HEK293T (cell line): Measurements from ENCODE around the gene OTUD3.
"Not testable (repeated sequence)": the region's sequence is repeated elsewhere in the genome, so short reads cannot be mapped to it uniquely, and the experiment has no call there.

ENCODE experiments used
- CTCF ChIA-PET: fragments of 350-600 bp; formaldehyde crosslinking; extraction: SDS; loops from one replicate; lab custom pipeline; 2021; ENCODE audit warnings: antibody characterized with exemption, inconsistent platforms; lab: Yijun Ruan, JAX
- POLR2A ChIA-PET: fragments of 350-600 bp; formaldehyde crosslinking; extraction: SDS; loops from one replicate; lab custom pipeline; 2020; ENCODE audit warnings: antibody characterized with exemption, inconsistent platforms; lab: Yijun Ruan, JAX
- DNase-seq: peaks from one replicate; pipeline ENCODE4 v3.0.0; 2012; ENCODE audit warnings: mixed read lengths; ENCODE audit errors: extremely low spot score
- ARNT ChIP-seq: fragments of 450-650 bp; IDR thresholded peaks from 2 replicates; pipeline ENCODE4 v1.6.1; 2017; ENCODE audit warnings: mild to moderate bottlenecking
- BHLHE40 ChIP-seq: fragments of 450-650 bp; IDR thresholded peaks from 2 replicates; pipeline ENCODE4 v1.6.1; 2016; ENCODE audit warnings: mild to moderate bottlenecking, moderate library complexity, borderline replicate concordance
- CTBP1 ChIP-seq: fragments of 450-650 bp; IDR thresholded peaks from 2 replicates; pipeline ENCODE4 v1.6.1; 2016; ENCODE audit warnings: borderline replicate concordance
- ELF4 ChIP-seq: fragments of 450-650 bp; IDR thresholded peaks from 2 replicates; pipeline ENCODE4 v1.6.1; 2017; ENCODE audit warnings: antibody characterized with exemption
- FOXA1 ChIP-seq: fragments of 450-650 bp; IDR thresholded peaks from 2 replicates; pipeline ENCODE4 v1.6.1; 2016; ENCODE audit warnings: mild to moderate bottlenecking
- FOXK2 ChIP-seq: fragments of 450-650 bp; IDR thresholded peaks from 2 replicates; pipeline ENCODE4 v1.6.1; 2016; ENCODE audit warnings: mild to moderate bottlenecking
- FOXM1 ChIP-seq: fragments of 450-650 bp; IDR thresholded peaks from 2 replicates; pipeline ENCODE4 v1.6.1; 2017; ENCODE audit warnings: mild to moderate bottlenecking, borderline replicate concordance
- HDGF ChIP-seq: fragments of 450-650 bp; IDR thresholded peaks from 2 replicates; pipeline ENCODE4 v1.6.1; 2017; ENCODE audit warnings: antibody characterized with exemption, borderline replicate concordance
- L3MBTL2 ChIP-seq: fragments of 450-650 bp; conservative IDR thresholded peaks from 2 replicates; pipeline ENCODE4 v1.6.1; 2016; ENCODE audit warnings: mild to moderate bottlenecking
- LEF1 ChIP-seq: fragments of 450-650 bp; IDR thresholded peaks from 2 replicates; pipeline ENCODE4 v1.6.1; 2017; ENCODE audit warnings: mild to moderate bottlenecking, borderline replicate concordance
- NFRKB ChIP-seq: fragments of 450-650 bp; IDR thresholded peaks from 2 replicates; pipeline ENCODE4 v1.6.1; 2016; ENCODE audit warnings: mild to moderate bottlenecking, moderate library complexity
- SP1 ChIP-seq: fragments of 450-650 bp; IDR thresholded peaks from 2 replicates; pipeline ENCODE4 v1.6.1; 2017
- SUZ12 ChIP-seq: fragments of 450-650 bp; IDR thresholded peaks from 2 replicates; pipeline ENCODE4 v1.6.1; 2016; ENCODE audit warnings: mild to moderate bottlenecking
- TARDBP ChIP-seq: fragments of 450-650 bp; IDR thresholded peaks from 2 replicates; pipeline ENCODE4 v1.6.1; 2016
- ZNF384 ChIP-seq: fragments of 450-650 bp; IDR thresholded peaks from 2 replicates; pipeline ENCODE4 v1.6.1; 2016
- TF ChIP-seq, protein P1 (sequence below): fragments of 450-650 bp; IDR thresholded peaks from 2 replicates; pipeline ENCODE4 v1.6.1; 2016

The OTUD3 gene

DNA sequence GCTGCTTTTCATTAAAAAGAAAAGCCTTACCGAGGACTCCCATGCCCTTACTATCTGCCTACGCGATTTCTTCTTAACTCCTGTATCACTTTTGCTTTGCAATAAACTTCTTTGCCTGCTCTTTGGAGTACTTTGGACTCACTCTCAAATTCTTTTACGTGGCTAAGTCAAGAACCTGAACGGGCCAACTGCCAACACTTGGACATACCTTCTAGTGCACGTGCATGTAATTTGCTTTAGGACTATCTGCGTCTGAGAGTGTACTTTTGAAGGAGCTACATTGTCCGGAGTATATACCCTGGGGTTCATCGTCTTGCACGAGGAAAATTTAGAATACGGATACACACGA is 3.6 kb upstream of the OTUD3 start:
- TF ChIP-seq ZNF384 (no peak), ELF4 (no peak)
- no peak for DNase-seq
- POLR2A ChIA-PET: no interaction called here
- CTCF ChIA-PET: no interaction called here

DNA sequence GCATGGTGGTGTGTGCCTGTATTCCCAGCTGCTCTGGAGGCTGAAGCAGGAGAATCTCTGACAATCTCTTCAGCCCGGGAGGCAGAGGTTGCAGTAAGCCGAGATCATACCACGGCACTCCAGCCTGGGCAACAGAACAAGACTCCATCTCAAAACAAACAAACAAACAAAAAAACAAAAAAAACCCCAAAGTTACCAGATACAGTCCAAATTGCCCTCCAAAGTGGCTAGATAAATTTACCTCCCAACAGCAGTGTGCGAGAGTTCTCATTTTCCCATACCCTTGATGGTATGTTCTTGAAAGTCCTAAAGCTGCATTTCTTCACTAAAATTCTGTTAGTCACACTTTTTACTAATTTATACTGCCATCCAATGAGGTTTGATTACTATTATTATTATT is 3.0 kb upstream of the OTUD3 start:
- DNase-seq: no peak
- POLR2A ChIA-PET: no interaction called here
- no peak for TF ChIP-seq FOXA1
- TF ChIP-seq SP1: no peak
- no peak for TF ChIP-seq LEF1
- CTCF ChIA-PET: interaction anchor here (0.7 kb wide), 1 partner anchor 246 kb away, joined by 7 read pairs; no protein-coding TSS in a partner anchor

DNA sequence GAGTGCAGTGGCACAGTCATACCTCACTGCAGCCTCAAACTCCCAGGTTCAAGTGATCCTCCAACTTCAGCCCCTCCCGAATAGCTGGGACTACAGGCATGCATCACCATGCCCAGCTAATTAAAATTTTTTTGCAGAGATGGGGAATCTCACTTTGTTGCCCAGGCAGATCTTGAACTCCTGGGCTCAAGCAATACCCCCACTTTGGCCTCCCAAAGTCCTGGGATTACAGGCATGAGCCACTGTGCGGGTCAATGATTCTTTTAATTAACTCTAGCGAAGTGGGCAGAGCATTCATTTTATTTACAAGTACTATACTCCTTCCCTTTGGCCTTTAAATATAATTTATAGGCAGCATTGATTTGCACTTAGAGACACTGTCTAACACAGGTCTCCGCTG is 2.5 kb upstream of the OTUD3 start:
- DNase-seq: no peak
- ChIA-PET CTCF (interaction anchor here (0.7 kb wide), 1 partner anchor 247 kb away, joined by 7 read pairs; no protein-coding TSS in a partner anchor), POLR2A (no interaction called here)
- TF ChIP-seq NFRKB (no peak), CTBP1 (no peak), FOXA1 (no peak), TARDBP (no peak), FOXK2 (no peak), ARNT (no peak), ZNF384 (no peak), SP1 (no peak), SUZ12 (no peak), BHLHE40 (no peak), LEF1 (no peak), ELF4 (no peak), FOXM1 (no peak), L3MBTL2 (no peak), HDGF (no peak)
- TF ChIP-seq, protein P1, sequence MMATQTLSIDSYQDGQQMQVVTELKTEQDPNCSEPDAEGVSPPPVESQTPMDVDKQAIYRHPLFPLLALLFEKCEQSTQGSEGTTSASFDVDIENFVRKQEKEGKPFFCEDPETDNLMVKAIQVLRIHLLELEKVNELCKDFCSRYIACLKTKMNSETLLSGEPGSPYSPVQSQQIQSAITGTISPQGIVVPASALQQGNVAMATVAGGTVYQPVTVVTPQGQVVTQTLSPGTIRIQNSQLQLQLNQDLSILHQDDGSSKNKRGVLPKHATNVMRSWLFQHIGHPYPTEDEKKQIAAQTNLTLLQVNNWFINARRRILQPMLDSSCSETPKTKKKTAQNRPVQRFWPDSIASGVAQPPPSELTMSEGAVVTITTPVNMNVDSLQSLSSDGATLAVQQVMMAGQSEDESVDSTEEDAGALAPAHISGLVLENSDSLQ: no peak

DNA sequence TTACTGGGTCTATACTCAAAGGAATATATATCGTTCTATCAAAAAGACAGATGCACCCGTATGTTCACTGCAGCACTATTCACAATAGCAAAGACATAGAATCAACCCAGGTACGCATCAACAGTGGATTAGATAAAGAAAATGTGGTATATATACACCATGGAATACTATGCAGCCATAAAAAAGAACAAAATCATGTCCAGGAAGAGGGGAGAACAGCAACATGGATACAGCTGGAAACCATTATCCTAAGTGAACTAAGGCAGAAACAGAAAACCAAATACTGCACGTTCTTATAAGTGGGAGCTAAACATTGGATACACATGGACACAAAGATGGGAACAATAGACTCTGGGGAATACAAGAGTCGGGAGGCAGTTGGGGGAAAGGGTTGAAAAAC is 1.4 kb upstream of the OTUD3 start:
- DNase-seq: not testable (repeated sequence)
- ChIA-PET CTCF (interaction anchor here (0.6 kb wide), 1 partner anchor 15 kb away, joined by 8 read pairs; no protein-coding TSS in a partner anchor), POLR2A (interaction anchor here (2.3 kb wide), 1 partner anchor 14 kb away, joined by 11 read pairs; no protein-coding TSS in a partner anchor)

DNA sequence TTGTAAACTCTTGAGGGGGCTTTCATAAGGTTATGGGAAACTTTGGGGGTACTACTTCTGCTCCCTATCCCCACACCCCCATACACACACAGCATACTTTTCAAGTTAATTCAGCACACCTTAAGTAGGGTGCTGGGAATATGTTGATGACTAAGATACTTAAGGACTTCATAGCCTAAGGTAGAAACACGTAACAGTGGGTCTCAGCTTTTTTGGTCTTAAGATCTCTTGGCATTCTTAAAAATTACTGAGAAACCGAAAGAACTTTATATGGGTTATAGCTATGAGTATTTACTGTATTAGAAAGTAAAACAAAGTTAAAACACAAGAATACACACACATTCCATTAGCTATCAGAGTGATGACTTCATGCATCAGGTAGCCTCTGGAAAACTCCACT is 2.1 kb downstream of the OTUD3 start:
- TF ChIP-seq ZNF384: no peak
- no peak for TF ChIP-seq SP1
- TF ChIP-seq BHLHE40: no peak
- no peak for TF ChIP-seq FOXK2
- no peak for TF ChIP-seq CTBP1
- no peak for TF ChIP-seq L3MBTL2
- TF ChIP-seq FOXA1: no peak
- no peak for TF ChIP-seq ARNT
- TF ChIP-seq SUZ12: no peak
- TF ChIP-seq ELF4: no peak
- TF ChIP-seq NFRKB: no peak
- no peak for TF ChIP-seq LEF1
- TF ChIP-seq, protein P1: no peak
- no peak for TF ChIP-seq HDGF
- no peak for TF ChIP-seq TARDBP
- no peak for TF ChIP-seq FOXM1
- POLR2A ChIA-PET: no interaction called here
- CTCF ChIA-PET: interaction anchor here (0.6 kb wide), 1 partner anchor 610 kb away, joined by 3 read pairs; no protein-coding TSS in a partner anchor
- DNase-seq: no peak

DNA sequence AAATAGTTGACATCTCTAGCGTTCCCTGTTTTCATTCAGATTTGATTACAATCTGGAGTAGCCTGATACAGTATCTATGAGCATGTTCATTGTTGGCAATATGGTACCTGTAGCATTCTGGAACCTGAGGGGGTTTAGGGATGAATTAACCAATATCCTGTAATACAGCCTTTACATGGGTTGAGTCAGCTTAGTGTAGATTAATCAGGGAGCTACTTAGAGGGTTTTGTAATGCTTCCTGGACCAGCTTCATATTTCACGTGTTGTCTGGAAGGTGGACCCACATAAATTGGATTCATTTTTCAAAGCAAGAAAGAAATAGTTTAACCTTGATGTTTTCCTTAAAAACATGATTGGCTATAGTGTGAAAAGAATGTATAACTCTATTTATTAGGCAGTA is 3.6 kb downstream of the OTUD3 start:
- no peak for DNase-seq
- ChIA-PET POLR2A (no interaction called here), CTCF (no interaction called here)
- TF ChIP-seq NFRKB (no peak), HDGF (no peak), FOXA1 (no peak), ELF4 (no peak), TARDBP (no peak), SP1 (no peak)

DNA sequence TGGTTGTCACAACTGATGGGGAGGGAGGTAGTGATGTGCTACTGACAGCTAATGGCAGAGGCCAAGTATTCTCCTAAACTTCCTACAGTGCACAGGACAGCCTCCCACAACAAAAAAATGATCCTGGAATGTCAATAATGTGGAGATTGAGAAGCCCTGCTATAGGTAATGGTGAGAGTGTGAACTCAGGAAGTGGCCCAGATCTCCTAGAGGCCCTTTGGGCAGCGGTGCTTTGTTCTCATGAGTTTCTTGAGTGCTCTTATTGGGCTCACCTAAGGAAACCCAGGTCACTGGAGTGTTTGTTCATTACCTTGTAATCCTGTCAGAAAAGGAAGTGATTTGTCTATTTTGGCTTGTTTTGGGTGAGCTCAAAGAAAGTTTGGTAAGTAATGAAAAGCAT is 5.9 kb downstream of the OTUD3 start:
- no peak for DNase-seq
- POLR2A ChIA-PET: no interaction called here
- CTCF ChIA-PET: no interaction called here
- TF ChIP-seq ZNF384 (no peak), SP1 (no peak)

DNA sequence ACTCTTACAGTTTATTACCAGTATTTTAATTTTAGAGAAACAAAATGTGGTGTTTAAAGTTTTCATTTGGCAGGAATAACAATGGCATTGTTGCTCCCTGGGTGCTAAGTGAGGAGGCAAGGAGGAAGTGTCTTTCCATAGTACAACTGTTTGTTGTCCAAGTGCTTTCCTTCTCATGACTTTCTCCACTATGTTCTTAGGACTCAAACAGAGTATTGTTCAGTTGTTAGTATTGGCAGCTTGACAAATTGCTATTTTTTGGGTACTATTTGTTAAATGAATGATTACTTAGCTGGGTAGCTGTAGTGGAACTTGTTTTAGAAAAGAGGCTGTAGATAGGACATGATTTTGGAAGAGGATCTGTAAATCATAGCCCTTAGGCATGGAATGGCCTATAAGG is 7.5 kb downstream of the OTUD3 start:
- CTCF ChIA-PET: no interaction called here
- no peak for TF ChIP-seq NFRKB
- TF ChIP-seq FOXA1: no peak
- no peak for TF ChIP-seq TARDBP
- no peak for TF ChIP-seq SP1
- TF ChIP-seq, protein P1: no peak
- no peak for TF ChIP-seq ARNT
- no peak for TF ChIP-seq BHLHE40
- no peak for TF ChIP-seq HDGF
- no peak for TF ChIP-seq ELF4
- TF ChIP-seq ZNF384: no peak
- no peak for TF ChIP-seq CTBP1
- no peak for TF ChIP-seq L3MBTL2
- no peak for TF ChIP-seq FOXK2
- no peak for DNase-seq
- POLR2A ChIA-PET: no interaction called here
